ENCODE measurements around the gene CTH. TPM values are rescaled to one million over a fixed set of nuclear protein-coding genes. Genes with fewer than 3 reads are reported as not detected.

Gene CTH
- polyA plus RNA-seq, 3 donors = 0.16 to 1.5 (median 0.28) TPM

- H2AFZ ChIP-seq (ENCODE audit: insufficient read depth, low read depth, low read length, poor library complexity, severe bottlenecking) = no peak overlapping the region
- no peaks in the 10 kb centered on the region for H4K20me1 ChIP-seq (ENCODE audit: insufficient read depth, low read length)
- no peak overlapping the region for H3K4me2 ChIP-seq (replicated peaks; ENCODE audit: extremely low read depth, low read length, poor library complexity, severe bottlenecking)
- H3K9ac ChIP-seq (ENCODE audit: insufficient read depth, low read length, poor library complexity, severe bottlenecking) = no peak overlapping the region
- Mint-ChIP-seq H3K27ac (no peak overlapping the region), H3K27me3 (ENCODE audit: low read depth in 3 of 3) (peaks cover 0 to 1% (median 0%) of the 10 kb centered on the region in 3 donors), H3K9me3 (no peaks in the 10 kb centered on the region), H3K4me1 (no peaks in the 10 kb centered on the region), H3K36me3 (no peaks in the 10 kb centered on the region), H3K4me3 (no peak overlapping the region)
- H3K79me2 ChIP-seq (ENCODE audit: insufficient read depth, low read length) = no peaks in the 10 kb centered on the region
- H3K4me3 ChIP-seq (replicated peaks in 1 of 3; ENCODE audit: low read depth in 2 of 3, low read length in 3 of 3) = no peak overlapping the region
- intact Hi-C loops (cut with micrococcal nuclease) = no loop called here
- no peaks in the 10 kb centered on the region for H3K36me3 ChIP-seq (replicated peaks in 1 of 2; ENCODE audit: control insufficient read depth in 1 of 2, insufficient read depth in 2 of 2, low read length in 2 of 2)
- no peaks in the 10 kb centered on the region for H3K9me3 ChIP-seq (replicated peaks in 1 of 2; ENCODE audit: control insufficient read depth in 1 of 2, insufficient read depth in 1 of 2, low read length in 2 of 2)
- no peak overlapping the region for H3K27ac ChIP-seq (ENCODE audit: low read depth in 1 of 2, low read length in 2 of 2)
- H3K27me3 ChIP-seq (ENCODE audit: control insufficient read depth in 2 of 2, insufficient read depth in 2 of 2, low read length in 2 of 2) = no peaks in the 10 kb centered on the region
- no CpG with 5 or more reads among the region's 1 CpG for WGBS (ENCODE audit: insufficient coverage)
- no peak for DNase-seq
- no peak for TF ChIP-seq CTCF (IDR thresholded peaks at IDR 0.05)
- H3K4me1 ChIP-seq (ENCODE audit: control insufficient read depth in 1 of 2, insufficient read depth in 2 of 2, low read length in 2 of 2) = no peaks in the 10 kb centered on the region
Measured at GRCh38 chr1:70429757-70430156, 18.7 kb downstream of the CTH start.

- DNase-seq = no peak
- Mint-ChIP-seq H3K4me3 (no peak overlapping the region), H3K9me3 (no peaks in the 10 kb centered on the region), H3K36me3 (peaks cover 0 to 3% of the 10 kb centered on the region in 2 donors), H3K27ac (no peak overlapping the region), H3K27me3 (ENCODE audit: low read depth in 3 of 3) (no peaks in the 10 kb centered on the region), H3K4me1 (no peaks in the 10 kb centered on the region)
- Histone ChIP-seq H3K79me2 (ENCODE audit: insufficient read depth, low read length) (no peaks in the 10 kb centered on the region), H2AFZ (ENCODE audit: insufficient read depth, low read depth, low read length, poor library complexity, severe bottlenecking) (no peak overlapping the region), H3K27ac (ENCODE audit: low read depth in 1 of 2, low read length in 2 of 2) (no peak overlapping the region), H4K20me1 (ENCODE audit: insufficient read depth, low read length) (no peaks in the 10 kb centered on the region), H3K4me3 (replicated peaks in 1 of 3; ENCODE audit: low read depth in 2 of 3, low read length in 3 of 3) (no peak overlapping the region), H3K36me3 (replicated peaks in 1 of 2; ENCODE audit: control insufficient read depth in 1 of 2, insufficient read depth in 2 of 2, low read length in 2 of 2) (no peaks in the 10 kb centered on the region), H3K27me3 (ENCODE audit: control insufficient read depth in 2 of 2, insufficient read depth in 2 of 2, low read length in 2 of 2) (no peaks in the 10 kb centered on the region), H3K4me1 (ENCODE audit: control insufficient read depth in 1 of 2, insufficient read depth in 2 of 2, low read length in 2 of 2) (no peaks in the 10 kb centered on the region), H3K9me3 (replicated peaks in 1 of 2; ENCODE audit: control insufficient read depth in 1 of 2, insufficient read depth in 1 of 2, low read length in 2 of 2) (no peaks in the 10 kb centered on the region), H3K9ac (ENCODE audit: insufficient read depth, low read length, poor library complexity, severe bottlenecking) (no peak overlapping the region), H3K4me2 (replicated peaks; ENCODE audit: extremely low read depth, low read length, poor library complexity, severe bottlenecking) (no peak overlapping the region)
- WGBS (ENCODE audit: insufficient coverage) = no CpG with 5 or more reads among the region's 2 CpGs
- TF ChIP-seq CTCF (IDR thresholded peaks at IDR 0.05) = no peak
- intact Hi-C loops (cut with micrococcal nuclease) = no loop called here
Measured at GRCh38 chr1:70431317-70431716, 20.2 kb downstream of the CTH start.

All from CD14-positive monocyte (primary cell).